Loucy (cell line): ENCODE results near the gene JAG1.

Source experiments
- H2AFZ ChIP-seq: fragments of 200-600 bp; sonication (generic); 2 replicates; pipeline ENCODE4 v1.6.0; 2016; ENCODE audit warnings: antibody characterized with exemption, mild to moderate bottlenecking, low read length, moderate library complexity
- H3F3A ChIP-seq: fragments of 200-600 bp; 2 replicates; pipeline ENCODE4 v1.6.0; 2016; ENCODE audit warnings: antibody characterized with exemption, low read depth, mild to moderate bottlenecking
- H3K27me3 ChIP-seq: fragments of 200-600 bp; sonication (generic); 2 replicates; pipeline ENCODE4 v1.6.1; 2014; ENCODE audit warnings: low read length, mild to moderate bottlenecking; ENCODE audit not compliant: insufficient read depth, poor library complexity, severe bottlenecking
- H3K36me3 ChIP-seq: fragments of 200-600 bp; sonication (generic); 2 replicates; pipeline ENCODE4 v1.6.1; 2016; ENCODE audit warnings: low read length; ENCODE audit not compliant: insufficient read depth
- H3K4me1 ChIP-seq: fragments of 200-600 bp; sonication (generic); 2 replicates; pipeline ENCODE4 v1.5.1; 2014; ENCODE audit warnings: low read length, mild to moderate bottlenecking; ENCODE audit not compliant: insufficient read depth, poor library complexity, severe bottlenecking
- H3K4me2 ChIP-seq: fragments of 200-600 bp; sonication (generic); 2 replicates; pipeline ENCODE4 v1.6.0; 2014; ENCODE audit warnings: antibody characterized with exemption, low read length, low read depth, mild to moderate bottlenecking; ENCODE audit not compliant: poor library complexity, severe bottlenecking
- H3K4me3 ChIP-seq: fragments of 200-600 bp; sonication (generic); 2 replicates; pipeline ENCODE4 v1.5.1; 2014; ENCODE audit warnings: low read length, mild to moderate bottlenecking, mixed read lengths; ENCODE audit not compliant: poor library complexity, severe bottlenecking
- H3K79me2 ChIP-seq: fragments of 200-600 bp; sonication (generic); 2 replicates; pipeline ENCODE4 v1.6.1; 2014; ENCODE audit warnings: low read length; ENCODE audit not compliant: insufficient read depth
- H3K9ac ChIP-seq: fragments of 200-600 bp; sonication (generic); 2 replicates; pipeline ENCODE4 v1.6.0; 2014; ENCODE audit warnings: mild to moderate bottlenecking, low read depth, low read length, moderate library complexity; ENCODE audit not compliant: poor library complexity, severe bottlenecking
- H3K9me2 ChIP-seq: fragments of 200-600 bp; sonication (generic); replicated peaks from 2 replicates; pipeline ENCODE4 v1.6.1; 2016; ENCODE audit warnings: low read depth, low read length, mixed read lengths
- H3K9me3 ChIP-seq: fragments of 200-600 bp; sonication (generic); 2 replicates; pipeline ENCODE4 v1.6.1; 2014; ENCODE audit warnings: mild to moderate bottlenecking, antibody characterized with exemption, low read length, low read depth; ENCODE audit not compliant: insufficient read depth
- H4K20me1 ChIP-seq: fragments of 200-600 bp; sonication (generic); 2 replicates; pipeline ENCODE4 v1.6.0; 2014; ENCODE audit warnings: antibody characterized with exemption, low read length, mild to moderate bottlenecking; ENCODE audit not compliant: insufficient read depth, poor library complexity, severe bottlenecking
- EZH2phosphoT487 ChIP-seq: fragments of 200-600 bp; IDR thresholded peaks from 2 replicates; pipeline ENCODE4 v1.6.1; 2018; ENCODE audit warnings: antibody characterized with exemption, mild to moderate bottlenecking, moderate library complexity, borderline replicate concordance
- TF ChIP-seq, protein P1 (sequence below): fragments of 200-600 bp; sonication (generic); conservative IDR thresholded peaks from 2 replicates; pipeline ENCODE4 v1.5.1; 2014; ENCODE audit warnings: mild to moderate bottlenecking, antibody characterized with exemption, low read length

JAG1 gene

DNA sequence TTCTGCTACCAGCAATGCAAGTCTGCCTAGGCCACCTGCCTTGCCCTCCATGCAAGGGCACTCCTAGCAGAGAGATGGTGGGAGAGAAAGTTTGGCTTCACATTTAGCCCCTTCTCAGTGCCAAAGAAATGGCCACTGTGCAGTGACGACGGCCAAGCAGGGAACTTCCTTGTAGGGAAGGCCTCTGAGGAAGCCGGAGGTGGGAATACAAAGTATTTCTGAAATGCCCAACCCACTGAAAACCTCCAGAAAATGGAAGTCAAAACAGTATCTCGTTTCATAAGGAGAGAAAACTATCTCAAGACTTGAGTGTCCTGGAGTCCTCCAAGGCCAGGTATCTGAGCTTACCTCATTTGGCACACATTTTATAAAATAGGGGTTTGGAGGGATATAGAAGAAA is 42.7 kb downstream of the JAG1 start:
- no peaks in the 10 kb centered on the region for H3K9me3 ChIP-seq
- H3K79me2 ChIP-seq, result no peaks in the 10 kb centered on the region
- TF ChIP-seq EZH2phosphoT487, result no peak
- no peak overlapping the region for H3K4me2 ChIP-seq
- no peak overlapping the region for H3K9ac ChIP-seq
- no peaks in the 10 kb centered on the region for H3K36me3 ChIP-seq
- no peak overlapping the region for H3K4me3 ChIP-seq
- H3K9me2 ChIP-seq, result no peaks in the 10 kb centered on the region
- H2AFZ ChIP-seq, result no peak overlapping the region
- H3K27me3 ChIP-seq, result no peaks in the 10 kb centered on the region
- no peaks in the 10 kb centered on the region for H3F3A ChIP-seq
- H3K4me1 ChIP-seq, result no peaks in the 10 kb centered on the region
- H4K20me1 ChIP-seq, result no peaks in the 10 kb centered on the region

DNA sequence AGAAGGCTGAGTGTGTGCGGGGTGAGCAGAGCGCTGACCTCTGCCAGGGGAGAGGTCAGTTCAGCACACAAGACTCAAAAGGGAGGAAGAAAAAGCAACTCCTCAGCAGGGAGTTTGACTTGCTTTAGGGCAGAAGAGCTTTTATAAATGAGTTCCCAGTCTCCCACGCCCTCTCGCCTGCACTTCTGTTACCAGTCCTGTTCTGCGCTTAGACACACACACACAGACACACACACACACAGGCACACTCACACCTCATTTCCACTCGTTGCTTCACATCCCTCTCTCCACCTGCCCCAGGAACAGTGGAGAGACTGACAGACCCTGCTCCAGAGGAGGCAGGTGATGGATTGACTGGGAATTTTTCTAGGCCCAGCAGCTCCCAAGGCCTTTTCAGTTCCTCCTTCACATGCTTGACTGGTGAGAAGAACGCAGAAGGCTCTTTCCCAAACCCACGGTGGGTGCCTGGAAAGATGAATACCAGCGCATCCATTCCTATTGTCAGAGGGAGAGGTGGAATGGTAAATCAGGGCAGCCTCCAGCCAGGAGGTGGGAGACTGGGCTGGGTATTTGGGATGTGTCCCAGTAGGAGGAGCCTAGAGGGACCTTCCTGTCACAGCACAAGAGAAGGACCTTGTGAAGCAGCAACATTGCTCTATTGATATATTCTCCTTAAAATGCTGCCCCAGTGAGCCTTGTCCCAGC is 43.7 kb downstream of the JAG1 start:
- Histone ChIP-seq H3K79me2 (no peaks in the 10 kb centered on the region), H3K9me2 (no peaks in the 10 kb centered on the region), H2AFZ (no peak overlapping the region), H4K20me1 (no peaks in the 10 kb centered on the region), H3K4me3 (no peak overlapping the region), H3F3A (no peaks in the 10 kb centered on the region), H3K4me1 (no peaks in the 10 kb centered on the region), H3K9me3 (no peaks in the 10 kb centered on the region), H3K4me2 (no peak overlapping the region), H3K9ac (no peak overlapping the region), H3K27me3 (no peaks in the 10 kb centered on the region), H3K36me3 (no peaks in the 10 kb centered on the region)
- TF ChIP-seq, protein P1, sequence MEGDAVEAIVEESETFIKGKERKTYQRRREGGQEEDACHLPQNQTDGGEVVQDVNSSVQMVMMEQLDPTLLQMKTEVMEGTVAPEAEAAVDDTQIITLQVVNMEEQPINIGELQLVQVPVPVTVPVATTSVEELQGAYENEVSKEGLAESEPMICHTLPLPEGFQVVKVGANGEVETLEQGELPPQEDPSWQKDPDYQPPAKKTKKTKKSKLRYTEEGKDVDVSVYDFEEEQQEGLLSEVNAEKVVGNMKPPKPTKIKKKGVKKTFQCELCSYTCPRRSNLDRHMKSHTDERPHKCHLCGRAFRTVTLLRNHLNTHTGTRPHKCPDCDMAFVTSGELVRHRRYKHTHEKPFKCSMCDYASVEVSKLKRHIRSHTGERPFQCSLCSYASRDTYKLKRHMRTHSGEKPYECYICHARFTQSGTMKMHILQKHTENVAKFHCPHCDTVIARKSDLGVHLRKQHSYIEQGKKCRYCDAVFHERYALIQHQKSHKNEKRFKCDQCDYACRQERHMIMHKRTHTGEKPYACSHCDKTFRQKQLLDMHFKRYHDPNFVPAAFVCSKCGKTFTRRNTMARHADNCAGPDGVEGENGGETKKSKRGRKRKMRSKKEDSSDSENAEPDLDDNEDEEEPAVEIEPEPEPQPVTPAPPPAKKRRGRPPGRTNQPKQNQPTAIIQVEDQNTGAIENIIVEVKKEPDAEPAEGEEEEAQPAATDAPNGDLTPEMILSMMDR, result no peak
- TF ChIP-seq EZH2phosphoT487, result no peak

DNA sequence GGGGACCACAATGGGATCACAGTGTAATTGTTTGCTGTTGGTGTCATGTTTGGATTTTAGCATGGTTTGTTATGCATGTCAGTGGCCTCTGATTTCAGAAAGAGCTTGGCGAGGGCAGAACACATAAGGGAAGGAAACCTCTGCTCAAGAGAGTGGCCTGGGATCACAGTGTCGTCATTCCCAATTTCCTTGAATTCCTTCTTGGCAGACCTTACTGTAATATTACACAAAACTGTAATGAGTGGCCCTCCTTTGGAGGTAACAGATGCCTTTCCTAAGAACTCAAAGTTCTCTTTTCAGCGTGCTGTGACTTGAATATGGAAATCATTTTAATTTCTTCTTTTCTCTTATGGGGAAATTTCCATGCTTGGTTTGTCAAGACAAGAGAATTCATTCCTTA is 46.9 kb downstream of the JAG1 start:
- H3K9me3 ChIP-seq, result no peaks in the 10 kb centered on the region
- no peaks in the 10 kb centered on the region for H3K79me2 ChIP-seq
- H3K4me3 ChIP-seq, result no peak overlapping the region
- no peaks in the 10 kb centered on the region for H3K9me2 ChIP-seq
- no peak overlapping the region for H3K9ac ChIP-seq
- H3K36me3 ChIP-seq, result no peaks in the 10 kb centered on the region
- H3F3A ChIP-seq, result no peaks in the 10 kb centered on the region
- no peak overlapping the region for H2AFZ ChIP-seq
- no peaks in the 10 kb centered on the region for H3K4me1 ChIP-seq
- H4K20me1 ChIP-seq, result no peaks in the 10 kb centered on the region
- TF ChIP-seq EZH2phosphoT487, result no peak
- TF ChIP-seq, protein P1, result no peak
- no peak overlapping the region for H3K4me2 ChIP-seq
- no peaks in the 10 kb centered on the region for H3K27me3 ChIP-seq

DNA sequence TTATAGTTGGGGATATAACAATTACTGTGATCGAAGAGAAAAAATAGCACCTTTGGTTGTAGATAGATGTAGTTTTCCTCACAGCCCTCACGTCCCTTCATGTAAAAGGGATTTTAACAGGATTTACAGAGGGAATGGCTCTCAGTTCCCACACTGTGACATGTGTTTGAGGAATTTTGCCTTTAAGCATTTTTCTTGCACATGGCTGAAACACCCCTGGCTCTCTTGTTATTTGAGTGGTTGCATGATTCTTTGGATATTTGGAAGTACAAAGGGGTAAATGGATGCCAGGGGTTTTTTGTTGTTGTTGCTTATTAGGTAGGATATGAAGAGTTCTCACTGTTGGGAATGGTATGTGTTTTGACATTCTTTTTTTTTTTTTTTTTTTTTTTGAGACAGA is 48.2 kb downstream of the JAG1 start:
- H3K27me3 ChIP-seq, result no peaks in the 10 kb centered on the region
- no peaks in the 10 kb centered on the region for H3K4me1 ChIP-seq
- H3F3A ChIP-seq, result no peaks in the 10 kb centered on the region
- no peaks in the 10 kb centered on the region for H3K79me2 ChIP-seq
- no peak overlapping the region for H2AFZ ChIP-seq
- H3K9me3 ChIP-seq, result no peaks in the 10 kb centered on the region
- H4K20me1 ChIP-seq, result no peaks in the 10 kb centered on the region
- H3K4me2 ChIP-seq, result no peak overlapping the region
- H3K9ac ChIP-seq, result no peak overlapping the region
- no peaks in the 10 kb centered on the region for H3K36me3 ChIP-seq
- TF ChIP-seq, protein P1, result no peak
- TF ChIP-seq EZH2phosphoT487, result no peak
- H3K9me2 ChIP-seq, result no peaks in the 10 kb centered on the region
- no peak overlapping the region for H3K4me3 ChIP-seq
